ENCODE results near the gene MOGAT3.

- TF ChIP-seq HNRNPH1 (optimal IDR thresholded peaks at IDR 0.05; ENCODE audit: low read depth, low read length): no peak
- no peak for TF ChIP-seq ZNF217 (CRISPR knock-in tag; IDR thresholded peaks at IDR 0.05)
- no peak for TF ChIP-seq SLC30A9 (CRISPR knock-in tag; IDR thresholded peaks at IDR 0.05)
- no peak for TF ChIP-seq CREB5 (CRISPR knock-in tag; IDR thresholded peaks at IDR 0.05)
- peak in 1 of 3 experiments; percentile 16; a peak in 1 of 6 replicates for TF ChIP-seq CTCF (IDR thresholded peaks at IDR 0.05 in 2 of 3, conservative IDR thresholded peaks at IDR 0.05 in 1 of 3; ENCODE audit: insufficient read depth in 2 of 3, low read depth in 1 of 3, low read length in 3 of 3)
- TF ChIP-seq EZH2 (IDR thresholded peaks at IDR 0.05; ENCODE audit: borderline replicate concordance, low read depth, low read length): no peak
- no peak for TF ChIP-seq ZNF174 (CRISPR knock-in tag; IDR thresholded peaks at IDR 0.05)
Measured at GRCh38 chr7:101162551-101163278, 38.1 kb downstream of the MOGAT3 start.

Measured in K562 (cell line).